Trophoblast cell (in vitro differentiated cells and primary cell): Measurements from ENCODE around the gene FLYWCH1.

ENCODE experiments used
- DNase-seq, 2 donors: peaks; one replicate each; pipeline ENCODE4 v3.0.0-alpha.2; 2016
- H2AFZ ChIP-seq: 2 replicates; pipeline ENCODE4 v1.6.1; 2013; ENCODE audit warnings: low read length, moderate library complexity, mild to moderate bottlenecking; ENCODE audit not compliant: insufficient read depth, poor library complexity
- H2AK5ac ChIP-seq: 2 replicates; pipeline ENCODE4 v1.6.1; 2013; ENCODE audit warnings: mild to moderate bottlenecking, low read length
- H2BK120ac ChIP-seq: 2 replicates; pipeline ENCODE4 v1.6.1; 2013; ENCODE audit warnings: low read length, mild to moderate bottlenecking, moderate library complexity; ENCODE audit not compliant: insufficient read depth, poor library complexity
- H2BK12ac ChIP-seq: 2 replicates; pipeline ENCODE4 v1.6.1; 2013; ENCODE audit warnings: mild to moderate bottlenecking, low read length, moderate library complexity
- H2BK5ac ChIP-seq: 2 replicates; pipeline ENCODE4 v1.6.1; 2013; ENCODE audit warnings: low read length, low read depth, moderate library complexity, mild to moderate bottlenecking; ENCODE audit not compliant: poor library complexity
- H3K14ac ChIP-seq: 2 replicates; pipeline ENCODE4 v1.6.1; 2013; ENCODE audit warnings: mild to moderate bottlenecking, low read length
- H3K18ac ChIP-seq: 2 replicates; pipeline ENCODE4 v1.6.1; 2013; ENCODE audit warnings: mild to moderate bottlenecking, low read length
- H3K23ac ChIP-seq: 2 replicates; pipeline ENCODE4 v1.6.1; 2013; ENCODE audit warnings: low read length
- H3K27ac ChIP-seq: 2 replicates; pipeline ENCODE4 v1.5.1; 2013; ENCODE audit warnings: low read depth, mild to moderate bottlenecking, inconsistent platforms, low read length, moderate library complexity
- H3K27me3 ChIP-seq: 2 replicates; pipeline ENCODE4 v1.6.1; 2013; ENCODE audit warnings: inconsistent platforms, mild to moderate bottlenecking, low read length, moderate library complexity; ENCODE audit not compliant: insufficient read depth
- H3K36me3 ChIP-seq, 2 experiments: 1 replicate in 1 of 2; 2 replicates in 1 of 2; pipeline ENCODE4 v1.6.1; 2013; ENCODE audit warnings: low read length in 2 of 2, mild to moderate bottlenecking in 2 of 2, moderate library complexity in 1 of 2; ENCODE audit not compliant: insufficient read depth in 2 of 2, control insufficient read depth in 1 of 2
- H3K4ac ChIP-seq: 2 replicates; pipeline ENCODE4 v1.6.1; 2013; ENCODE audit warnings: low read depth, mild to moderate bottlenecking, low read length, moderate library complexity
- H3K4me1 ChIP-seq, 2 experiments: 1 replicate in 1 of 2; 2 replicates in 1 of 2; pipeline ENCODE4 v1.6.1; 2013; ENCODE audit warnings: low read length in 2 of 2, mild to moderate bottlenecking in 2 of 2, moderate library complexity in 1 of 2; ENCODE audit not compliant: insufficient read depth in 2 of 2, control insufficient read depth in 1 of 2
- H3K4me2 ChIP-seq: 2 replicates; pipeline ENCODE4 v1.6.1; 2013; ENCODE audit warnings: inconsistent platforms, mild to moderate bottlenecking, low read length, moderate library complexity
- H3K4me3 ChIP-seq: 2 replicates; pipeline ENCODE4 v1.5.1; 2013; ENCODE audit warnings: mild to moderate bottlenecking, low read depth, low read length, inconsistent platforms
- H3K79me1 ChIP-seq: one replicate; pipeline ENCODE4 v1.6.1; 2013; ENCODE audit warnings: low read length
- H3K79me2 ChIP-seq: 2 replicates; pipeline ENCODE4 v1.6.1; 2013; ENCODE audit warnings: low read length, mild to moderate bottlenecking; ENCODE audit not compliant: control insufficient read depth, insufficient read depth, poor library complexity
- H3K9ac ChIP-seq: 2 replicates; pipeline ENCODE4 v1.6.1; 2013; ENCODE audit warnings: mild to moderate bottlenecking, low read length
- H3K9me3 ChIP-seq: 2 replicates; pipeline ENCODE4 v1.6.1; 2013; ENCODE audit warnings: low read depth, mild to moderate bottlenecking, control low read depth, inconsistent platforms, low read length; ENCODE audit not compliant: insufficient read depth
- H4K12ac ChIP-seq: 2 replicates; pipeline ENCODE4 v1.6.1; 2013; ENCODE audit warnings: low read depth, mild to moderate bottlenecking, low read length, moderate library complexity
- H4K8ac ChIP-seq: 2 replicates; pipeline ENCODE4 v1.6.1; 2013; ENCODE audit warnings: low read depth, mild to moderate bottlenecking, low read length, moderate library complexity
- H4K91ac ChIP-seq: one replicate; pipeline ENCODE4 v1.6.1; 2013; ENCODE audit warnings: low read depth, mild to moderate bottlenecking, low read length, moderate library complexity
- WGBS: extraction: QIAGEN DNeasy Blood & Tissue Kit; methylation state at CpG from one replicate; pipeline ENCODE4 v1.1.7; 2013; ENCODE audit warnings: missing lambda C conversion rate; ENCODE audit not compliant: insufficient read length, insufficient coverage; ENCODE audit errors: extremely low coverage; 5-methylcytosine and 5-hydroxymethylcytosine counted together

The FLYWCH1 gene

GRCh38 chr16:2913603-2914002 lies 1.9 kb downstream of the FLYWCH1 start:
- Histone ChIP-seq H3K4me1 (peaks cover 0 to 3% of the 10 kb centered on the region in 2 experiments), H2BK5ac (no peak overlapping the region), H3K4me3 (no peak overlapping the region), H2BK120ac (no peak overlapping the region), H4K12ac (no peak overlapping the region), H3K18ac (no peak overlapping the region), H3K79me2 (peaks cover 4% of the 10 kb centered on the region), H4K8ac (no peak overlapping the region), H3K4me2 (no peak overlapping the region), H3K9me3 (no peaks in the 10 kb centered on the region), H3K9ac (no peak overlapping the region), H3K36me3 (peaks cover 4 to 5% of the 10 kb centered on the region in 2 experiments), H3K27ac (no peak overlapping the region), H3K14ac (no peak overlapping the region), H3K79me1 (peaks cover 7% of the 10 kb centered on the region), H3K27me3 (peaks cover 5% of the 10 kb centered on the region), H4K91ac (no peak overlapping the region), H2AFZ (no peak overlapping the region), H2BK12ac (no peak overlapping the region), H3K4ac (no peak overlapping the region), H3K23ac (no peak overlapping the region), H2AK5ac (no peak overlapping the region)
- WGBS: no CpG with 5 or more reads among the region's 7 CpGs
- no peak for DNase-seq

- Histone ChIP-seq H2AK5ac (no peak overlapping the region), H2BK5ac (no peak overlapping the region), H4K91ac (no peak overlapping the region), H2BK120ac (no peak overlapping the region), H3K4me1 (peaks cover 0 to 3% of the 10 kb centered on the region in 2 experiments), H3K9me3 (no peaks in the 10 kb centered on the region), H3K79me2 (peaks cover 4% of the 10 kb centered on the region), H4K8ac (no peak overlapping the region), H2AFZ (no peak overlapping the region), H3K27me3 (peaks cover 5% of the 10 kb centered on the region), H4K12ac (no peak overlapping the region), H3K4me2 (no peak overlapping the region), H2BK12ac (no peak overlapping the region), H3K4me3 (no peak overlapping the region), H3K18ac (no peak overlapping the region), H3K14ac (no peak overlapping the region), H3K9ac (no peak overlapping the region), H3K4ac (no peak overlapping the region), H3K23ac (no peak overlapping the region), H3K36me3 (peaks cover 4 to 5% of the 10 kb centered on the region in 2 experiments), H3K27ac (no peak overlapping the region), H3K79me1 (peaks cover 7% of the 10 kb centered on the region)
- no peak for DNase-seq
- no CpG with 5 or more reads among the region's 12 CpGs for WGBS
These were observed 2.5 kb downstream of the FLYWCH1 start for GRCh38 chr16:2914233-2914632.

GRCh38 chr16:2915196-2915929 lies 3.6 kb downstream of the FLYWCH1 start:
- Histone ChIP-seq H3K14ac (no peak overlapping the region), H3K27me3 (peaks cover 5% of the 10 kb centered on the region), H4K91ac (no peak overlapping the region), H3K4me1 (peaks cover 0 to 3% of the 10 kb centered on the region in 2 experiments), H2BK12ac (no peak overlapping the region), H3K18ac (no peak overlapping the region), H2BK5ac (no peak overlapping the region), H3K27ac (no peak overlapping the region), H2BK120ac (no peak overlapping the region), H3K4me2 (no peak overlapping the region), H3K9ac (no peak overlapping the region), H3K23ac (no peak overlapping the region), H4K12ac (no peak overlapping the region), H3K4ac (no peak overlapping the region), H2AFZ (no peak overlapping the region), H3K4me3 (no peak overlapping the region), H4K8ac (no peak overlapping the region), H3K36me3 (peaks cover 4 to 5% of the 10 kb centered on the region in 2 experiments), H3K9me3 (no peaks in the 10 kb centered on the region), H3K79me1 (peaks cover 7% of the 10 kb centered on the region), H2AK5ac (no peak overlapping the region), H3K79me2 (peaks cover 4% of the 10 kb centered on the region)
- no peak for DNase-seq
- no CpG with 5 or more reads among the region's 13 CpGs for WGBS

- Histone ChIP-seq H3K4me3 (no peak overlapping the region), H3K9ac (no peak overlapping the region), H2BK120ac (no peak overlapping the region), H2BK12ac (no peak overlapping the region), H3K36me3 (peaks cover 0 to 2% of the 10 kb centered on the region in 2 experiments), H2AK5ac (no peak overlapping the region), H2BK5ac (no peak overlapping the region), H3K27me3 (no peaks in the 10 kb centered on the region), H3K79me1 (no peaks in the 10 kb centered on the region), H3K79me2 (no peaks in the 10 kb centered on the region), H3K27ac (no peak overlapping the region), H3K14ac (no peak overlapping the region), H3K4me2 (no peak overlapping the region), H3K9me3 (no peaks in the 10 kb centered on the region), H2AFZ (no peak overlapping the region), H3K4me1 (no peaks in the 10 kb centered on the region), H4K12ac (no peak overlapping the region), H3K4ac (no peak overlapping the region), H3K18ac (no peak overlapping the region), H4K91ac (no peak overlapping the region), H4K8ac (no peak overlapping the region), H3K23ac (no peak overlapping the region)
- DNase-seq: peak; percentile 37 to 89
- no CpG with 5 or more reads among the region's 13 CpGs for WGBS
These were observed 8.0 kb downstream of the FLYWCH1 start for GRCh38 chr16:2919511-2920255.
